ENCODE results near the gene PRPH2. TPM values are rescaled to one million over a fixed set of nuclear protein-coding genes. Genes with fewer than 3 reads are reported as not detected.
"Not testable (repeated sequence)": the region's sequence is repeated elsewhere in the genome, so short reads cannot be mapped to it uniquely, and the experiment has no call there.

The PRPH2 gene
- total and polyA plus RNA-seq, 2 donors from 2014 or later, result 0.75 to 1.6 TPM

DNA sequence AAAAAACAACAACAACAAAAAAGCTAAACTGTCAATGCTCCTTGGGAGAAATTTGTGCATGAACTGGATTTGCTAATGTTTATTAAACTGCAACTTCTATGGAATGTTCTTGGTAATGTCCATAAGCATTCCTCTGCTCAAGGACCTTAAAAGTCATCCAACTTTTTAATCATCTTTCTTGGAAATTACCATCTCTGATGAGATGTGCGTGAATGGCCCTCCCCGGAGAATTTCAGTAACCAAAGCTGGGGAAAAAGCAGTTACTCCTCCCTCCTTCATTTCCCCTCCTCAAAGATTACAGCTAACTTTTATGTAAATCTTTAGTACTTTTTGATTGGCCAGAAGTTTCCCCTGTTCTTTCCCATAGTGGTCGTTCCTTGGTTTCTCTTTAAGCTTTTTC, 18.3 kb upstream of the PRPH2 start:
- TF ChIP-seq, protein P1, sequence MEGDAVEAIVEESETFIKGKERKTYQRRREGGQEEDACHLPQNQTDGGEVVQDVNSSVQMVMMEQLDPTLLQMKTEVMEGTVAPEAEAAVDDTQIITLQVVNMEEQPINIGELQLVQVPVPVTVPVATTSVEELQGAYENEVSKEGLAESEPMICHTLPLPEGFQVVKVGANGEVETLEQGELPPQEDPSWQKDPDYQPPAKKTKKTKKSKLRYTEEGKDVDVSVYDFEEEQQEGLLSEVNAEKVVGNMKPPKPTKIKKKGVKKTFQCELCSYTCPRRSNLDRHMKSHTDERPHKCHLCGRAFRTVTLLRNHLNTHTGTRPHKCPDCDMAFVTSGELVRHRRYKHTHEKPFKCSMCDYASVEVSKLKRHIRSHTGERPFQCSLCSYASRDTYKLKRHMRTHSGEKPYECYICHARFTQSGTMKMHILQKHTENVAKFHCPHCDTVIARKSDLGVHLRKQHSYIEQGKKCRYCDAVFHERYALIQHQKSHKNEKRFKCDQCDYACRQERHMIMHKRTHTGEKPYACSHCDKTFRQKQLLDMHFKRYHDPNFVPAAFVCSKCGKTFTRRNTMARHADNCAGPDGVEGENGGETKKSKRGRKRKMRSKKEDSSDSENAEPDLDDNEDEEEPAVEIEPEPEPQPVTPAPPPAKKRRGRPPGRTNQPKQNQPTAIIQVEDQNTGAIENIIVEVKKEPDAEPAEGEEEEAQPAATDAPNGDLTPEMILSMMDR (IDR thresholded peaks at IDR 0.05; ENCODE audit: borderline replicate concordance, extremely low read depth, insufficient read depth), result no peak
- no peaks in the 10 kb centered on the region for H3K36me3 ChIP-seq (ENCODE audit: control insufficient read depth in 2 of 3, insufficient read depth in 3 of 3, low read length in 3 of 3)
- no peak overlapping the region for H3K27ac ChIP-seq (ENCODE audit: low read depth in 2 of 2, low read length in 2 of 2)
- DNase-seq (no peak), FAIRE-seq (no peak)
- H3K9ac ChIP-seq (ENCODE audit: low read length in 3 of 3), result no peak overlapping the region
- no peaks in the 10 kb centered on the region for H3K27me3 ChIP-seq (ENCODE audit: control insufficient read depth, insufficient read depth, low read length)
- intact Hi-C loops (cut with DNase I), result no loop called here
- no peak overlapping the region for H3K4me3 ChIP-seq (ENCODE audit: low read length in 3 of 3)
- no peaks in the 10 kb centered on the region for H3K9me3 ChIP-seq (ENCODE audit: control insufficient read depth in 2 of 3, insufficient read depth in 1 of 3, low read length in 3 of 3)
- peaks cover 0 to 6% (median 0%) of the 10 kb centered on the region in 3 donors for H3K4me1 ChIP-seq (ENCODE audit: control insufficient read depth in 2 of 3, insufficient read depth in 2 of 3, low read depth in 1 of 3, low read length in 3 of 3)

GRCh38 chr6:42735976-42736375, 13.6 kb upstream of the PRPH2 start:
- intact Hi-C loops (cut with DNase I), result no loop called here
- Histone ChIP-seq H3K36me3 (ENCODE audit: control insufficient read depth in 2 of 3, insufficient read depth in 3 of 3, low read length in 3 of 3) (no peaks in the 10 kb centered on the region), H3K4me3 (ENCODE audit: low read length in 3 of 3) (no peak overlapping the region), H3K27ac (ENCODE audit: low read depth in 2 of 2, low read length in 2 of 2) (no peak overlapping the region), H3K27me3 (ENCODE audit: control insufficient read depth, insufficient read depth, low read length) (no peaks in the 10 kb centered on the region), H3K9me3 (ENCODE audit: control insufficient read depth in 2 of 3, insufficient read depth in 1 of 3, low read length in 3 of 3) (no peaks in the 10 kb centered on the region), H3K9ac (ENCODE audit: low read length in 3 of 3) (no peak overlapping the region), H3K4me1 (ENCODE audit: control insufficient read depth in 2 of 3, insufficient read depth in 2 of 3, low read depth in 1 of 3, low read length in 3 of 3) (no peaks in the 10 kb centered on the region)
- DNase-seq (peak in 2 of 5 donors; percentile 25 to 51), FAIRE-seq (no peak)
- TF ChIP-seq, protein P1 (IDR thresholded peaks at IDR 0.05; ENCODE audit: borderline replicate concordance, extremely low read depth, insufficient read depth), result no peak

- FAIRE-seq; H3K9me3 ChIP-seq (ENCODE audit: control insufficient read depth in 2 of 3, insufficient read depth in 1 of 3, low read length in 3 of 3); H3K27ac ChIP-seq (ENCODE audit: low read depth in 2 of 2, low read length in 2 of 2); H3K36me3 ChIP-seq (ENCODE audit: control insufficient read depth in 2 of 3, insufficient read depth in 3 of 3, low read length in 3 of 3); intact Hi-C loops (cut with DNase I); H3K27me3 ChIP-seq (ENCODE audit: control insufficient read depth, insufficient read depth, low read length); H3K9ac ChIP-seq (ENCODE audit: low read length in 3 of 3); H3K4me1 ChIP-seq (ENCODE audit: control insufficient read depth in 2 of 3, insufficient read depth in 2 of 3, low read depth in 1 of 3, low read length in 3 of 3); H3K4me3 ChIP-seq (ENCODE audit: low read length in 3 of 3): not testable (repeated sequence)
- peak in 4 of 5 donors; percentile 24 to 66 (median 45) for DNase-seq
These were observed 11.6 kb upstream of the PRPH2 start for GRCh38 chr6:42733867-42734481.

DNA sequence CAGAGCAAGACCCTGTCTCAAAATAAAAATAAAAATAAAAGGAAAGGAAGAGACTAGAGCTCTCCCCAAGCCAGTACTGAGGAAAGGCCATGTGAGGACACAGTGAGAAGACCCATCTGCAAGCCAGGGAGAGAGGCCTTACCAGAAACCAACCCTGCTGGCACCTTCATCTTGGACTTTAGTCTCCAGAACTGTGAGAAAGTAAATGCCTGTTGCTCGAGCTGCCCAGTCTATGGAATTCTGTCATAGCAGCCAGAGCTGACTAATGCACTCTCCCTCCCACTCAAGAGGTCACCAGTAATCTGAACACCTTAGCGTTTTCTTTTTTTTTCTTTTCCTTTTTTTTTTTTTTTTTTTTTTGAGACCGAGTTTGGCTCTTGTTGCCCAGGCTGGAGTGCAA, 7.3 kb upstream of the PRPH2 start:
- FAIRE-seq, result no peak
- no peak overlapping the region for H3K9ac ChIP-seq (ENCODE audit: low read length in 3 of 3)
- no peak overlapping the region for H3K4me3 ChIP-seq (ENCODE audit: low read length in 3 of 3)
- DNase-seq, result peak in 1 of 5 donors; percentile 27
- no peak overlapping the region for H3K27ac ChIP-seq (ENCODE audit: low read depth in 2 of 2, low read length in 2 of 2)
- no peaks in the 10 kb centered on the region for H3K27me3 ChIP-seq (ENCODE audit: control insufficient read depth, insufficient read depth, low read length)
- no peaks in the 10 kb centered on the region for H3K9me3 ChIP-seq (ENCODE audit: control insufficient read depth in 2 of 3, insufficient read depth in 1 of 3, low read length in 3 of 3)
- TF ChIP-seq, protein P1 (IDR thresholded peaks at IDR 0.05; ENCODE audit: borderline replicate concordance, extremely low read depth, insufficient read depth), result no peak
- intact Hi-C loops (cut with DNase I), result loop anchor here (10.0 kb wide), 1 partner anchor 65 kb away; no protein-coding TSS in a partner anchor
- H3K36me3 ChIP-seq (ENCODE audit: control insufficient read depth in 2 of 3, insufficient read depth in 3 of 3, low read length in 3 of 3), result no peaks in the 10 kb centered on the region
- H3K4me1 ChIP-seq (ENCODE audit: control insufficient read depth in 2 of 3, insufficient read depth in 2 of 3, low read depth in 1 of 3, low read length in 3 of 3), result peaks cover 0 to 2% (median 0%) of the 10 kb centered on the region in 3 donors

Data from kidney (tissue), 14 donors.